Thoracic aorta (tissue), 2 donors: ENCODE results near the gene PYM1. TPM values are rescaled to one million over a fixed set of nuclear protein-coding genes. Genes with fewer than 3 reads are reported as not detected.

ENCODE experiments used
- ATAC-seq: fragments of 150-250 bp; one replicate; pipeline ENCODE4 v1.8.0; 2017; ENCODE audit warnings: low read depth; ENCODE audit not compliant: insufficient number of reproducible peaks, low FRiP score
- DNase-seq: peaks from one replicate; pipeline ENCODE4 v3.0.0-alpha.2; 2020; ENCODE audit warnings: low spot score
- H3K27ac ChIP-seq, 2 donors: fragments of 200-600 bp; sonication (generic); 1 replicate in 1 of 2; 2 replicates in 1 of 2; pipeline ENCODE4 v1.5.1; 2016; ENCODE audit warnings: mild to moderate bottlenecking in 2 of 2, moderate library complexity in 2 of 2
- H3K27me3 ChIP-seq: fragments of 200-600 bp; sonication (generic); replicated peaks from 2 replicates; pipeline ENCODE4 v1.6.0; 2016; ENCODE audit warnings: mild to moderate bottlenecking; ENCODE audit not compliant: insufficient read depth
- H3K36me3 ChIP-seq: fragments of 200-600 bp; sonication (generic); one replicate; pipeline ENCODE4 v1.5.1; 2016
- H3K4me1 ChIP-seq, 2 donors: fragments of 200-600 bp; sonication (generic); 1 replicate in 1 of 2; 2 replicates in 1 of 2; pipeline versions ENCODE4 v1.5.1 to v1.6.0; 2016; ENCODE audit warnings: low read depth in 2 of 2, mild to moderate bottlenecking in 1 of 2; ENCODE audit not compliant: control insufficient read depth in 1 of 2
- H3K4me3 ChIP-seq: fragments of 200-600 bp; sonication (generic); 2 replicates; pipeline ENCODE4 v1.5.1; 2016; ENCODE audit warnings: mild to moderate bottlenecking
- H3K9me3 ChIP-seq: fragments of 200-600 bp; sonication (generic); 2 replicates; pipeline ENCODE4 v1.5.1; 2016
- total RNA-seq, 2 donors: library from RNA; depleted of rRNA; stranded (reverse); fragments of >200 nt; gene quantifications; one replicate each; pipeline versions ENCODE4 v1.1.0 to v1.2.3, GENCODE V29; 2016
- TF ChIP-seq, protein P1 (sequence below): fragments of 200-600 bp; sonication (generic); IDR thresholded peaks from one replicate; pipeline ENCODE4 v1.5.1; 2019; ENCODE audit warnings: antibody characterized with exemption

PYM1 gene
- total RNA-seq, 2 donors from 2014 or later, result 19.0 to 31.6 TPM

- DNase-seq, result no peak
- Histone ChIP-seq H3K36me3 (no peaks in the 10 kb centered on the region), H3K4me3 (peak within 1 kb of the TSS; percentile 84), H3K27me3 (no peaks in the 10 kb centered on the region), H3K9me3 (no peaks in the 10 kb centered on the region), H3K4me1 (peaks cover 6 to 19% of the 10 kb centered on the region in 2 donors), H3K27ac (peak within 1 kb of the TSS; percentile 78 to 83)
- ATAC-seq, result no peak
- TF ChIP-seq, protein P1, sequence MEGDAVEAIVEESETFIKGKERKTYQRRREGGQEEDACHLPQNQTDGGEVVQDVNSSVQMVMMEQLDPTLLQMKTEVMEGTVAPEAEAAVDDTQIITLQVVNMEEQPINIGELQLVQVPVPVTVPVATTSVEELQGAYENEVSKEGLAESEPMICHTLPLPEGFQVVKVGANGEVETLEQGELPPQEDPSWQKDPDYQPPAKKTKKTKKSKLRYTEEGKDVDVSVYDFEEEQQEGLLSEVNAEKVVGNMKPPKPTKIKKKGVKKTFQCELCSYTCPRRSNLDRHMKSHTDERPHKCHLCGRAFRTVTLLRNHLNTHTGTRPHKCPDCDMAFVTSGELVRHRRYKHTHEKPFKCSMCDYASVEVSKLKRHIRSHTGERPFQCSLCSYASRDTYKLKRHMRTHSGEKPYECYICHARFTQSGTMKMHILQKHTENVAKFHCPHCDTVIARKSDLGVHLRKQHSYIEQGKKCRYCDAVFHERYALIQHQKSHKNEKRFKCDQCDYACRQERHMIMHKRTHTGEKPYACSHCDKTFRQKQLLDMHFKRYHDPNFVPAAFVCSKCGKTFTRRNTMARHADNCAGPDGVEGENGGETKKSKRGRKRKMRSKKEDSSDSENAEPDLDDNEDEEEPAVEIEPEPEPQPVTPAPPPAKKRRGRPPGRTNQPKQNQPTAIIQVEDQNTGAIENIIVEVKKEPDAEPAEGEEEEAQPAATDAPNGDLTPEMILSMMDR, result no peak
These were observed 38.3 kb upstream of the PYM1 start, which contains the start of gene PMEL for GRCh38 chr12:55965941-55966407. Gene PMEL (minus strand): TSS chr12:55966042. CDS start chr12:55966011, 31 bp downstream.

GRCh38 chr12:55965240-55965639 lies 37.5 kb upstream of the PYM1 start:
- Histone ChIP-seq H3K36me3 (no peaks in the 10 kb centered on the region), H3K4me3 (no peak overlapping the region), H3K9me3 (no peaks in the 10 kb centered on the region), H3K4me1 (peaks cover 6 to 19% of the 10 kb centered on the region in 2 donors), H3K27ac (no peak overlapping the region), H3K27me3 (no peaks in the 10 kb centered on the region)
- DNase-seq (no peak), ATAC-seq (no peak)
- TF ChIP-seq, protein P1, result no peak

GRCh38 chr12:55963760-55964159 lies 36.1 kb upstream of the PYM1 start:
- no peaks in the 10 kb centered on the region for H3K27me3 ChIP-seq
- DNase-seq (no peak), ATAC-seq (no peak)
- H3K4me3 ChIP-seq, result no peak overlapping the region
- TF ChIP-seq, protein P1, result no peak
- H3K9me3 ChIP-seq, result no peaks in the 10 kb centered on the region
- no peak overlapping the region for H3K27ac ChIP-seq
- H3K36me3 ChIP-seq, result no peaks in the 10 kb centered on the region
- H3K4me1 ChIP-seq, result peaks cover 6 to 19% of the 10 kb centered on the region in 2 donors

- TF ChIP-seq, protein P1, result no peak
- peaks cover 7% of the 10 kb centered on the region for H3K36me3 ChIP-seq
- H3K4me1 ChIP-seq, result no peaks in the 10 kb centered on the region
- no peaks in the 10 kb centered on the region for H3K9me3 ChIP-seq
- DNase-seq, result no peak
- no peak for ATAC-seq
- H3K27me3 ChIP-seq, result no peaks in the 10 kb centered on the region
- H3K27ac ChIP-seq, result no peak overlapping the region
- H3K4me3 ChIP-seq, result no peak overlapping the region
These were observed 29.6 kb upstream of the PYM1 start for GRCh38 chr12:55957106-55957859.

DNA sequence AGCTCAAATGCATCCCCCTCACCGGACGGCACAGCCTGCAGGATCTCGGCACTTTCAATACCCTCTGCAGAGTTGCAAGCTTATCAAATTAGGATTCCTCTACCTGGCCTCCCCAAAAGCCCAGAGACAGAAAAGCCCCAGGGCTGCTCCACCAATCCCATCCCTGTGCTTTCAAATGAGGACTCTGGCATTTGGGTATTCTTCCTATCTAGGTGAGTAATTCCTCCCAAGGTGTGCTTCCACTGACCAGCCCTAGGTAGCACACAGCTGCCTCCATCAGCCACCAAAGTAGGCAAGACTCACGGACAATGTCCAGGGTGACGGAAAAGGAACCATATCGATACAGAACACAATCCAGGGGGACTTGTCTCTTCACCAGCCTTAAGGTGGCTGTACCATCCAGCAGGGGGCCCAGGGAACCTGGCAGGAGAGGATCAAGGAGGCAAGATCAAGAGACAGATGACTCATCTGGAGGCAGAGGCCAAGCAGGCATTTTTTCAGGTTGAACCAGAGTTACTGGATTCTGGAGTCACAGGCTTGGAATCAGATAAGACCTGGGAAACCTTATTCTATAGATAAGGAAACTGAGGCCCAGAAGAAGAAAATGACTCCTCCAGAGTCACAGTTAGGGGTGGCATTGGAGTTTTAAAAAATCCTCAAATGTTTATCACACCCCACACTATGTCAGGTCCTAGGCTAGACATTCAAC lies 28.3 kb upstream of the PYM1 start:
- Histone ChIP-seq H3K9me3 (no peaks in the 10 kb centered on the region), H3K27me3 (no peaks in the 10 kb centered on the region), H3K27ac (no peak overlapping the region), H3K4me3 (no peak overlapping the region), H3K4me1 (no peaks in the 10 kb centered on the region), H3K36me3 (peaks cover 14% of the 10 kb centered on the region)
- DNase-seq (no peak), ATAC-seq (no peak)
- TF ChIP-seq, protein P1, result no peak
